Measurements from ENCODE around the gene SMIM34.
"Not testable (repeated sequence)": the region's sequence is repeated elsewhere in the genome, so short reads cannot be mapped to it uniquely, and the experiment has no call there.

- TF ChIP-seq, protein P1, sequence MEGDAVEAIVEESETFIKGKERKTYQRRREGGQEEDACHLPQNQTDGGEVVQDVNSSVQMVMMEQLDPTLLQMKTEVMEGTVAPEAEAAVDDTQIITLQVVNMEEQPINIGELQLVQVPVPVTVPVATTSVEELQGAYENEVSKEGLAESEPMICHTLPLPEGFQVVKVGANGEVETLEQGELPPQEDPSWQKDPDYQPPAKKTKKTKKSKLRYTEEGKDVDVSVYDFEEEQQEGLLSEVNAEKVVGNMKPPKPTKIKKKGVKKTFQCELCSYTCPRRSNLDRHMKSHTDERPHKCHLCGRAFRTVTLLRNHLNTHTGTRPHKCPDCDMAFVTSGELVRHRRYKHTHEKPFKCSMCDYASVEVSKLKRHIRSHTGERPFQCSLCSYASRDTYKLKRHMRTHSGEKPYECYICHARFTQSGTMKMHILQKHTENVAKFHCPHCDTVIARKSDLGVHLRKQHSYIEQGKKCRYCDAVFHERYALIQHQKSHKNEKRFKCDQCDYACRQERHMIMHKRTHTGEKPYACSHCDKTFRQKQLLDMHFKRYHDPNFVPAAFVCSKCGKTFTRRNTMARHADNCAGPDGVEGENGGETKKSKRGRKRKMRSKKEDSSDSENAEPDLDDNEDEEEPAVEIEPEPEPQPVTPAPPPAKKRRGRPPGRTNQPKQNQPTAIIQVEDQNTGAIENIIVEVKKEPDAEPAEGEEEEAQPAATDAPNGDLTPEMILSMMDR (IDR thresholded peaks at IDR 0.05) = not testable (repeated sequence)
- TF ChIP-seq EZH2 (IDR thresholded peaks at IDR 0.05; ENCODE audit: borderline replicate concordance, insufficient read depth, low read depth, low read length, poor library complexity, severe bottlenecking) = not testable (repeated sequence)
Measured at GRCh38 chr21:34458266-34458665, 34.5 kb upstream of the SMIM34 start.
